Smooth muscle cell (in vitro differentiated cells): Measurements from ENCODE around the gene SF3B5. TPM values are rescaled to one million over a fixed set of nuclear protein-coding genes. Genes with fewer than 3 reads are reported as not detected.

Experiments used
- DNase-seq: peaks from one replicate; lab custom pipeline; 2025; ENCODE audit not compliant: unreplicated experiment; lab: John Stamatoyannopoulos, UW
- H2AFZ ChIP-seq: fragments of 200-600 bp; sonication (generic); 2 replicates; pipeline ENCODE4 v1.6.0; 2016; ENCODE audit warnings: antibody characterized with exemption, low read depth, mild to moderate bottlenecking
- H3F3A ChIP-seq: fragments of 200-600 bp; sonication (generic); 2 replicates; pipeline ENCODE4 v1.6.0; 2017; ENCODE audit warnings: antibody characterized with exemption, low read depth
- H3K27ac ChIP-seq: fragments of 200-600 bp; sonication (generic); 2 replicates; pipeline ENCODE4 v1.5.1; 2016; ENCODE audit warnings: low read depth, mild to moderate bottlenecking
- H3K27me3 ChIP-seq: fragments of 200-600 bp; sonication (generic); 2 replicates; pipeline ENCODE4 v1.6.1; 2016; ENCODE audit warnings: low read depth, mild to moderate bottlenecking
- H3K36me3 ChIP-seq: fragments of 200-600 bp; sonication (generic); 2 replicates; pipeline ENCODE4 v1.5.1; 2016; ENCODE audit warnings: low read depth
- H3K4me1 ChIP-seq: fragments of 200-600 bp; sonication (generic); 2 replicates; pipeline ENCODE4 v1.5.1; 2016; ENCODE audit warnings: low read depth
- H3K4me2 ChIP-seq: fragments of 200-600 bp; sonication (generic); 2 replicates; pipeline ENCODE4 v1.6.0; 2016; ENCODE audit warnings: mild to moderate bottlenecking
- H3K4me3 ChIP-seq: fragments of 200-600 bp; sonication (generic); 2 replicates; pipeline ENCODE4 v1.5.1; 2016; ENCODE audit warnings: mild to moderate bottlenecking
- H3K79me2 ChIP-seq: fragments of 200-600 bp; sonication (generic); 2 replicates; pipeline ENCODE4 v1.6.0; 2016; ENCODE audit warnings: low read depth, mild to moderate bottlenecking
- H3K9ac ChIP-seq: fragments of 200-600 bp; sonication (generic); 2 replicates; pipeline ENCODE4 v1.6.0; 2016; ENCODE audit warnings: low read depth
- H3K9me3 ChIP-seq: fragments of 200-600 bp; sonication (generic); replicated peaks from 2 replicates; pipeline ENCODE4 v1.5.1; 2016; ENCODE audit warnings: low read depth
- H4K20me1 ChIP-seq: fragments of 200-600 bp; sonication (generic); 2 replicates; pipeline ENCODE4 v1.6.0; 2016; ENCODE audit warnings: low read depth
- CTCF ChIP-seq: fragments of 200-600 bp; sonication (generic); IDR thresholded peaks from 2 replicates; pipeline ENCODE4 v1.5.1; 2017; ENCODE audit warnings: borderline replicate concordance, mild to moderate bottlenecking, antibody characterized with exemption; ENCODE audit not compliant: insufficient read depth, poor library complexity, severe bottlenecking
- WGBS: methylation state at CpG from one replicate; pipeline ENCODE4 v1.1.7; 2016; ENCODE audit warnings: low lambda C conversion rate; 5-methylcytosine and 5-hydroxymethylcytosine counted together
- polyA plus RNA-seq: library from polyadenylated mRNA; unstranded; fragments of >200 nt; fragmentation: Nextera tagmentation; extraction: Ambion mirVana; gene quantifications from 2 replicates; pipeline ENCODE4 v1.2.1, GENCODE V29; 2016
- total RNA-seq: library from RNA; depleted of rRNA; stranded (reverse); fragments of >200 nt; gene quantifications from 2 replicates; pipeline ENCODE4 v1.2.3, GENCODE V29; 2014

The SF3B5 gene
- total and polyA plus RNA-seq, 2 experiments from 2014 or later: 156 to 189 TPM

GRCh38 chr6:144141470-144141869, 46.1 kb upstream of the SF3B5 start:
- no peak overlapping the region for H3K4me2 ChIP-seq
- 94% methylated on average over 2 of the region's 2 CpGs for WGBS
- H3K9ac ChIP-seq: no peak overlapping the region
- no peak overlapping the region for H2AFZ ChIP-seq
- no peak overlapping the region for H3K27ac ChIP-seq
- H3K36me3 ChIP-seq: no peaks in the 10 kb centered on the region
- H3K4me3 ChIP-seq: no peak overlapping the region
- no peaks in the 10 kb centered on the region for H3K4me1 ChIP-seq
- no peaks in the 10 kb centered on the region for H4K20me1 ChIP-seq
- H3F3A ChIP-seq: no peaks in the 10 kb centered on the region
- H3K9me3 ChIP-seq: no peaks in the 10 kb centered on the region
- no peaks in the 10 kb centered on the region for H3K79me2 ChIP-seq
- peaks cover 3% of the 10 kb centered on the region for H3K27me3 ChIP-seq
- no peak for TF ChIP-seq CTCF
- DNase-seq: no peak

- H3K9me3 ChIP-seq: no peaks in the 10 kb centered on the region
- H3K4me3 ChIP-seq: no peak overlapping the region
- no peak overlapping the region for H3K4me2 ChIP-seq
- H2AFZ ChIP-seq: no peak overlapping the region
- no peaks in the 10 kb centered on the region for H3K36me3 ChIP-seq
- H4K20me1 ChIP-seq: no peaks in the 10 kb centered on the region
- H3F3A ChIP-seq: no peaks in the 10 kb centered on the region
- no peak for TF ChIP-seq CTCF
- no peaks in the 10 kb centered on the region for H3K79me2 ChIP-seq
- H3K9ac ChIP-seq: no peak overlapping the region
- no peak overlapping the region for H3K27ac ChIP-seq
- 57% methylated on average over 2 of the region's 2 CpGs for WGBS
- H3K4me1 ChIP-seq: no peaks in the 10 kb centered on the region
- DNase-seq: no peak
- H3K27me3 ChIP-seq: peaks cover 7% of the 10 kb centered on the region
Measured at GRCh38 chr6:144140867-144141266, 45.5 kb upstream of the SF3B5 start.

GRCh38 chr6:144139817-144140216, 44.4 kb upstream of the SF3B5 start:
- no peaks in the 10 kb centered on the region for H3K36me3 ChIP-seq
- H3K79me2 ChIP-seq: no peaks in the 10 kb centered on the region
- H3K4me2 ChIP-seq: no peak overlapping the region
- H3K4me1 ChIP-seq: no peaks in the 10 kb centered on the region
- H3K9ac ChIP-seq: no peak overlapping the region
- no peaks in the 10 kb centered on the region for H3F3A ChIP-seq
- H3K27me3 ChIP-seq: peaks cover 7% of the 10 kb centered on the region
- H3K4me3 ChIP-seq: no peak overlapping the region
- no peaks in the 10 kb centered on the region for H3K9me3 ChIP-seq
- no peak overlapping the region for H3K27ac ChIP-seq
- WGBS: 97% methylated on average over 3 of the region's 3 CpGs
- no peak for DNase-seq
- H4K20me1 ChIP-seq: no peaks in the 10 kb centered on the region
- H2AFZ ChIP-seq: no peak overlapping the region
- TF ChIP-seq CTCF: no peak

GRCh38 chr6:144138542-144138941, 43.2 kb upstream of the SF3B5 start:
- no peaks in the 10 kb centered on the region for H3F3A ChIP-seq
- DNase-seq: no peak
- no peak overlapping the region for H3K9ac ChIP-seq
- H3K4me3 ChIP-seq: no peak overlapping the region
- no peaks in the 10 kb centered on the region for H4K20me1 ChIP-seq
- no peak for TF ChIP-seq CTCF
- H3K4me2 ChIP-seq: no peak overlapping the region
- WGBS: 84% methylated on average over 4 of the region's 4 CpGs
- H3K27me3 ChIP-seq: peaks cover 7% of the 10 kb centered on the region
- H3K4me1 ChIP-seq: no peaks in the 10 kb centered on the region
- H3K9me3 ChIP-seq: no peaks in the 10 kb centered on the region
- H3K79me2 ChIP-seq: no peaks in the 10 kb centered on the region
- H3K27ac ChIP-seq: no peak overlapping the region
- no peaks in the 10 kb centered on the region for H3K36me3 ChIP-seq
- no peak overlapping the region for H2AFZ ChIP-seq
